ENCODE measurements around the gene MPST. TPM values are rescaled to one million over a fixed set of nuclear protein-coding genes. Genes with fewer than 3 reads are reported as not detected.

MPST gene
- total and polyA plus RNA-seq, 12 donors: 7.9 to 332 (median 143) TPM

- Histone ChIP-seq H3K27me3 (peaks cover 29% of the 10 kb centered on the region), H3K4me3 (no peak overlapping the region), H3K9me3 (replicated peaks in 1 of 3) (no peaks in the 10 kb centered on the region), H3K27ac (no peak overlapping the region), H3K4me1 (replicated peaks in 1 of 2) (peaks cover 0 to 11% of the 10 kb centered on the region in 2 donors), H3K36me3 (replicated peaks in 1 of 2) (no peaks in the 10 kb centered on the region)
- WGBS, 4 donors: 87 to 91% (median 88%) methylated on average over 4 to 9 of the region's 9 CpGs
- no peak for TF ChIP-seq CTCF (IDR thresholded peaks at IDR 0.05)
- no peak for TF ChIP-seq POLR2A (IDR thresholded peaks at IDR 0.05)
- intact Hi-C loops (cut with DNase I): no loop called here
- DNase-seq: no peak
Observed at GRCh38 chr22:37065961-37066360, 46.4 kb downstream of the MPST start.

- H3K36me3 ChIP-seq (replicated peaks in 1 of 2): no peaks in the 10 kb centered on the region
- TF ChIP-seq CTCF (IDR thresholded peaks at IDR 0.05): no peak
- TF ChIP-seq POLR2A (IDR thresholded peaks at IDR 0.05): no peak
- intact Hi-C loops (cut with DNase I): no loop called here
- peaks cover 29% of the 10 kb centered on the region for H3K27me3 ChIP-seq
- no peak overlapping the region for H3K27ac ChIP-seq
- H3K9me3 ChIP-seq (replicated peaks in 1 of 3): no peaks in the 10 kb centered on the region
- 78 to 85% (median 83%) methylated on average over 9 to 10 of the region's 10 CpGs for WGBS, 4 donors
- H3K4me1 ChIP-seq (replicated peaks in 1 of 2): no peaks in the 10 kb centered on the region
- no peak for DNase-seq
- no peak overlapping the region for H3K4me3 ChIP-seq
Observed at GRCh38 chr22:37067428-37067827, 47.9 kb downstream of the MPST start.

GRCh38 chr22:37068859-37069258, 49.3 kb downstream of the MPST start:
- Histone ChIP-seq H3K4me3 (no peak overlapping the region), H3K27me3 (peaks cover 29% of the 10 kb centered on the region), H3K9me3 (replicated peaks in 1 of 3) (no peaks in the 10 kb centered on the region), H3K36me3 (replicated peaks in 1 of 2) (no peaks in the 10 kb centered on the region), H3K27ac (no peak overlapping the region), H3K4me1 (replicated peaks in 1 of 2) (no peaks in the 10 kb centered on the region)
- TF ChIP-seq POLR2A (IDR thresholded peaks at IDR 0.05) (no peak), CTCF (IDR thresholded peaks at IDR 0.05) (no peak)
- intact Hi-C loops (cut with DNase I): no loop called here
- 0 to 4% (median 3%) methylated on average over 1 to 36 of the region's 36 CpGs; no CpG with 5 or more reads in 1 of the 4 donors for WGBS, 4 donors
- no peak for DNase-seq

DNA sequence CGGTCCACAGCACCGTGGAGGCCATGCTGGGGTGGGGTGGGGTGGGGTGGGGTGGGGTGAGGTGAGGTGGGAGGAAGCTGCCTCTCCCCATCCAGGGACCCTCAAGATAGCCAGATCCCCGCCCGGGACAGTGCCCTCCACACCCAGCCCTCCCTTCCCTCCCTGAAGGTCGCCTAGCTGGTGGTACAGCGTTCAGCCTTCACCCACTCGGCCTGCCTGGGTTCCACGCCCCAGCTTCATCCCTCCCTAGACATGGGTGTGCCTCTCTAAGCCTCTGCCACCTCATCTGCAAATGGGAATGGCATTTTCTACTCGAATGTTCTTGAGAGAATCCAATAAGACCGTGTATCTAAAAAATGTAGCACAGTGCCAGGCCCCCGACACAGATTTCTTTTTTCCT, 49.8 kb downstream of the MPST start:
- Histone ChIP-seq H3K4me1 (replicated peaks in 1 of 2) (no peaks in the 10 kb centered on the region), H3K27me3 (peaks cover 29% of the 10 kb centered on the region), H3K27ac (no peak overlapping the region), H3K4me3 (no peak overlapping the region), H3K36me3 (replicated peaks in 1 of 2) (no peaks in the 10 kb centered on the region), H3K9me3 (replicated peaks in 1 of 3) (no peaks in the 10 kb centered on the region)
- DNase-seq: no peak
- 21 to 24% (median 23%) methylated on average over 10 to 11 of the region's 11 CpGs; no CpG with 5 or more reads in 1 of the 4 donors for WGBS, 4 donors
- TF ChIP-seq CTCF (IDR thresholded peaks at IDR 0.05) (no peak), POLR2A (IDR thresholded peaks at IDR 0.05) (no peak)
- intact Hi-C loops (cut with DNase I): no loop called here

Measured in adrenal gland (tissue), 12 donors.